Measurements from ENCODE around the gene SKOR2.
"Not testable (repeated sequence)": the region's sequence is repeated elsewhere in the genome, so short reads cannot be mapped to it uniquely, and the experiment has no call there.

Gene SKOR2

GRCh38 chr18:47253101-47253654, 1.7 kb upstream of the SKOR2 start:
- no peak for DNase-seq

DNA sequence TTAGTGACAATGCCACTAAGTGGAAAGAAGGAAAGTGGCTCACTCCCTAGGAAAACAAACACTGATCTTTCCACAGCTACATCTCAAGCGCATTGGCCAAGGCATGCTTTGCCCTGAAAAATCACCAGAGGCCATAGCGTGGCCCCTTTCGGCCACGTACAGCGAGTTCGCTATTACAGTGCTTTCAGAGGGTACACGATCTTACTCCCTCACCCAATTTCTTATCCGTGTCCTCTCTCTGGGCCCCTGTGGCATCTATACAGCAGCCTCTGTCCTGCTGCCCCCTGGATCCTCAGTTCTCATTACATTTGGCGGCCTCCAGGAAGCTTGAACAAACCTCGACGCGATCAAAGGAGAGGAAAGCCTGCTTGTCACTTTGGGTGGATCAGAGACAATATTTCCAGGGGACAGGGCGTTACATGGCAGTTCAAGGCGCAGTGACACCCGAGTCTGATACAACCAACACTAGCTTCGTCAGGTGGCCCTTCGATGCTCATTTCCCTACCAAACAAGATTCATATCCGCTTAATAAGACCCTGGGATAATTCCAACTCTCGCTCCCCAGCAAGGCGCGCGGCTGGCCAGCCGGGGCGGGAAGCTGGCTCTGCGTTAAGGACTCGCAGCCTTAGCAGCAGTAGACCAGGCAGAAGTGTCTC, 941 bp downstream of the SKOR2 start:
- no peak for DNase-seq

- no peak for DNase-seq
Observed at GRCh38 chr18:47249314-47249981, 2.0 kb downstream of the SKOR2 start.

DNA sequence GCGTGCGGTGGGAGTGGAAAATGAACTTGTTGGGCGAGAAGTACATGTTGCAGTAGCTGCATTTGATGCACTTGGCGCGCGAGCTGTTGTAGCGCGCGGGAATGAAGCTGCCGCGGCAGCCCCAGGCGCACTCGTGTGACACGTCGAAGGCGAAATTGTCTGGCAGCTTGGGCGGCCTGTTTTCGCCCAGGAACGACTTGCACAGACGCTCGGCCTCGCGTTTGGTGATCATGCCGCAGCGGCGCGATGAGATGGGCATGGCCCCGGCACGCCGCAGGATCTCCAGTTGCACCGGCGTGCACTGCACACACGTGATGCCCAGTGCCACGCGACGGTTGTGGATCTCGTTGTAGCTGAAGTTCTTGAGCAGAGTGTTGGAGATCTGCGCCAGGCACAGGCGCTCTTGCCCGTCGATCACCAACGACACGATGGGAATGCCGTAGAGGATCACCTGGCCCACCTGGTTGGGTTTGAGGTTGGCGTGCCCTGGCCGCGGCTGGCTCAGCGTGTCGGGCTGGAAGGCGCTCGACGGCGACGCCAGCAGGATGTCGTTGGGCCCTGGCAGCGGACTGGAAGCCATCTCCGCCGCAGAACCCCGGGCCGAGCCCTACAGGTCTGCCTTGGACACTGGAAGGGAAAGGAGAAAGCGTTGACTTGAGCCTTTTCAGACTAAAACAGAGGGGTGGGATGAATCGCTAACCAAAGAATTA, 2.7 kb downstream of the SKOR2 start:
- DNase-seq, result no peak

DNA sequence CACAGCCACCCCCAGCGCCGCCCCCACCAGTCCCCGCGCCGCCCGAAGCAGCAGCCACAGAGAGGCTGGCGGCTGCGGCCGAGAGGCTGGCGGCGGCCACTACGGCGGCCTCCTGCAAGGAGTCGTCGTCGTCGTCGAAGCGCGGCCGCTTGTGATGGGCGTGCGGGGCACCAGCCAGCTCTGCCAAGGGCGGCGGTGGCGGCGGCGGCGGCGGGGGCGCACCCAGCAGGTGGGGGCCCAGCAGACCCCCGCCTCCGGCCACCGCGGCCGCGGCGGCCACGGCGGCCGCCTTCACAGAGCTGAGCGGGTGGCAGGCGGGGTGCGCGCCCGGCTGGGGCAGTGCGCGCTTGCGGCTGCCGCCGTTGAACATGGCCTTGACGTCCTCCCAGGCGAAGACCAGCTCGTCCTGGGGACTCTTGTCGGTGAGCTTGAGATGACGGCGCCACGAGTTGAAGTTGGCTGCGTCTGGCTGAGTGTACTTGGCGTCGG, 3.3 kb downstream of the SKOR2 start:
- no peak for DNase-seq

- no peak for DNase-seq
Observed at GRCh38 chr18:47247416-47248114, 3.9 kb downstream of the SKOR2 start.

DNA sequence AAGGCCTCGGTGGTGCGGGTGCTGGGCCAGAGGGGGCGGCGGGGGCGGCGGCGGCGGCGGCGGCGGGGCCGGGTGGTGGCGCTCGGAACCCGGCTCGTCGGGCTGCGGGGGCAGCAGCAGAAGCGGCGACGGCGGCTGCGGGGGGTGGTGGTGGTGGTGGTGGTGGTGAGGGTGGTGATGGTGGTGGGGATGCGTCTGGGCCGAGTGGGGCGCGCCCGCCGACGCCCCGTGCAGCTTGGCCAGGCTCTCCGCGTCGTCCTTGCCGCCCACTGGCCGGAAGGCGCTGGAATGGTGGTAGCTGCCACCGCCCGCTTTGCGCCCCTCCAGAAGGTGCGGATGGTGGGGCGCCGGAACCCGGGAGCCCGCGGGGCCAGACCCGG, 4.4 kb downstream of the SKOR2 start:
- DNase-seq, result no peak

- no peak for DNase-seq
Observed at GRCh38 chr18:47246027-47246971, 5.2 kb downstream of the SKOR2 start.

- no peak for DNase-seq
Observed at GRCh38 chr18:47244086-47244485, 7.4 kb downstream of the SKOR2 start.

GRCh38 chr18:47235096-47235495, 16.4 kb downstream of the SKOR2 start:
- no peak for DNase-seq

DNA sequence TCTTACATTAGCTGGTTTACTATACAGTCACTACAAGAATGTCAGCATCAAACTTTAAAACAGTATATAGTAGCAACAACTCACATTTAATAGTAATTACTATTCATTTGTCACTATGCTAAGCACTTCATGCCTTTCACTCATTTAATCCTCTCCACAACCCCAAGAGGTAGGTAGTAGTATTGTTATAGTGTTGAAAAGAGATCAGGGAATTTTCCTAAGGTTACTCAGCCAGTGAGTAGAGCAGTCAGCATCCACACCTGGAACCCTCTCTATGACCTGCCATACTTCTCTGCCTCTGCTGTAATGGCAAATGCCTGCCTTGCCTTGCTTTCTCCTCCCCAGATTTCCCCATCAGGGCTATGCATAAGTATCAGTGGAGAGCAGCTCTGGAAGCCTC, 24.8 kb downstream of the SKOR2 start:
- no peak for DNase-seq

DNA sequence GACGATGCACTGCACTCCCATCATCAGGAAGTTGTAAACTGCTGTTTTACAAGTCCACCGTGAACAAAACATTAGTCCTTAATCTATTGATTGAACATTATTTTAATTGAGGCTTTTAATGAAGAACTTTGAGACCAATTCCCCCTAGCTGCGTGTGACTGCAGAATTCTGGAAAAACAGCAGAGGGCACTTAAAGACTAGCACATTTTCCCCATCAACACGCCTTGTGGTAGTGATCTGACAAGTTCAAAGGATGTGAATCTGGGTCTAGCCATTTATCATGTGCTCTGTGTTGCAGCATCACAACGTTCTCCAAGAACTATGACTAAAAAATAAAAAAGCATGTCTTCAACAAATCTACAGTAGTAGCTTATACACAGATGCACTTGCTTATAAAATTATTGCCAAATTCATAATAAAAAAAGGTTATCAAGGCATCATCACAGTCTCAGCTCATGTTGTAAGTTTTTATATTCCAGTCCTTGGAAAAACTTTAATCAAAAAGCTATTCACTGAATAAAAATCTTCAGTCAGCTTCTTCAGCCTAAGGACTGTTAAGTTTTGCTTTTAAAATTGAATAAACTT, 35.8 kb downstream of the SKOR2 start:
- DNase-seq, result no peak

- DNase-seq, result no peak
Observed at GRCh38 chr18:47209171-47209570, 42.3 kb downstream of the SKOR2 start.

- DNase-seq, result no peak
Observed at GRCh38 chr18:47206945-47207637, 44.4 kb downstream of the SKOR2 start.

- DNase-seq, result no peak
Observed at GRCh38 chr18:47204908-47205522, 46.4 kb downstream of the SKOR2 start.

GRCh38 chr18:47203626-47204464, 47.6 kb downstream of the SKOR2 start:
- DNase-seq, result no peak

GRCh38 chr18:47195961-47196360, 55.5 kb downstream of the SKOR2 start:
- DNase-seq, result not testable (repeated sequence)

- DNase-seq, result no peak
Observed at GRCh38 chr18:47191961-47192360, 59.5 kb downstream of the SKOR2 start.

DNA sequence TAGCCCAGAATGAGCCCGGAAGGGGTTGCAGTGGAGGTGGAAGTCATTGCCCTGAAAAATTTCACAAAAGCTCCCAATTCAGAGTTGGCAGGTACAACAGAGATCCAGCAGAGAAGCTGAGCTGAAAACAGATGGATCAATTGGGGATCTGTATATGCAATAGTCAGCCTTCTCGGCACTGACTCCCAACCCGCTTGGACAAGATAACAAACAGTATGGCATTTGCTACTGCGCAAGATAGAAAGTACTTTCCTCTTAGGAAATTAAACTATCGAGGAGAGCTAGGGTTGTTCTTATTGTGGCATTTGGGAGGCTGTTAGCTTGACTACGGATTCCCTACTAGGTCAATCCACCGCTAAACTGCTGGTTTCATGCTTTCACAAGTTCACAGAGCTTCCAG, 63.7 kb downstream of the SKOR2 start:
- no peak for DNase-seq

Data from NCI-H187 treated with DMSO at 0.1 percent for 48 hours (cell line).